ENCODE data around the gene CLIC5.

CLIC5 gene

GRCh38 chr6:46050845-46051405 lies 35.3 kb upstream of the CLIC5 start:
- TF ChIP-seq, protein P1, sequence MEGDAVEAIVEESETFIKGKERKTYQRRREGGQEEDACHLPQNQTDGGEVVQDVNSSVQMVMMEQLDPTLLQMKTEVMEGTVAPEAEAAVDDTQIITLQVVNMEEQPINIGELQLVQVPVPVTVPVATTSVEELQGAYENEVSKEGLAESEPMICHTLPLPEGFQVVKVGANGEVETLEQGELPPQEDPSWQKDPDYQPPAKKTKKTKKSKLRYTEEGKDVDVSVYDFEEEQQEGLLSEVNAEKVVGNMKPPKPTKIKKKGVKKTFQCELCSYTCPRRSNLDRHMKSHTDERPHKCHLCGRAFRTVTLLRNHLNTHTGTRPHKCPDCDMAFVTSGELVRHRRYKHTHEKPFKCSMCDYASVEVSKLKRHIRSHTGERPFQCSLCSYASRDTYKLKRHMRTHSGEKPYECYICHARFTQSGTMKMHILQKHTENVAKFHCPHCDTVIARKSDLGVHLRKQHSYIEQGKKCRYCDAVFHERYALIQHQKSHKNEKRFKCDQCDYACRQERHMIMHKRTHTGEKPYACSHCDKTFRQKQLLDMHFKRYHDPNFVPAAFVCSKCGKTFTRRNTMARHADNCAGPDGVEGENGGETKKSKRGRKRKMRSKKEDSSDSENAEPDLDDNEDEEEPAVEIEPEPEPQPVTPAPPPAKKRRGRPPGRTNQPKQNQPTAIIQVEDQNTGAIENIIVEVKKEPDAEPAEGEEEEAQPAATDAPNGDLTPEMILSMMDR (IDR thresholded peaks at IDR 0.05; ENCODE audit: extremely low read depth, insufficient read depth, missing control alignments) = no peak
- in situ Hi-C loops (cut with MboI; ENCODE audit: low pct_unique_long_range_greater_than_20kb, low sequenced_read_pairs, unreplicated experiment) = loop anchor here (25.0 kb wide), 1 partner anchor 586 kb away; no protein-coding TSS in a partner anchor
- no peak for DNase-seq (ENCODE audit: low spot score)

GRCh38 chr6:46048646-46049297 lies 33.1 kb upstream of the CLIC5 start:
- in situ Hi-C loops (cut with MboI; ENCODE audit: low pct_unique_long_range_greater_than_20kb, low sequenced_read_pairs, unreplicated experiment) = no loop called here
- DNase-seq (ENCODE audit: low spot score) = no peak
- TF ChIP-seq, protein P1 (IDR thresholded peaks at IDR 0.05; ENCODE audit: extremely low read depth, insufficient read depth, missing control alignments) = no peak

GRCh38 chr6:46046558-46047174 lies 31.0 kb upstream of the CLIC5 start:
- TF ChIP-seq, protein P1 (IDR thresholded peaks at IDR 0.05; ENCODE audit: extremely low read depth, insufficient read depth, missing control alignments) = no peak
- in situ Hi-C loops (cut with MboI; ENCODE audit: low pct_unique_long_range_greater_than_20kb, low sequenced_read_pairs, unreplicated experiment) = no loop called here
- no peak for DNase-seq (ENCODE audit: low spot score)

DNA sequence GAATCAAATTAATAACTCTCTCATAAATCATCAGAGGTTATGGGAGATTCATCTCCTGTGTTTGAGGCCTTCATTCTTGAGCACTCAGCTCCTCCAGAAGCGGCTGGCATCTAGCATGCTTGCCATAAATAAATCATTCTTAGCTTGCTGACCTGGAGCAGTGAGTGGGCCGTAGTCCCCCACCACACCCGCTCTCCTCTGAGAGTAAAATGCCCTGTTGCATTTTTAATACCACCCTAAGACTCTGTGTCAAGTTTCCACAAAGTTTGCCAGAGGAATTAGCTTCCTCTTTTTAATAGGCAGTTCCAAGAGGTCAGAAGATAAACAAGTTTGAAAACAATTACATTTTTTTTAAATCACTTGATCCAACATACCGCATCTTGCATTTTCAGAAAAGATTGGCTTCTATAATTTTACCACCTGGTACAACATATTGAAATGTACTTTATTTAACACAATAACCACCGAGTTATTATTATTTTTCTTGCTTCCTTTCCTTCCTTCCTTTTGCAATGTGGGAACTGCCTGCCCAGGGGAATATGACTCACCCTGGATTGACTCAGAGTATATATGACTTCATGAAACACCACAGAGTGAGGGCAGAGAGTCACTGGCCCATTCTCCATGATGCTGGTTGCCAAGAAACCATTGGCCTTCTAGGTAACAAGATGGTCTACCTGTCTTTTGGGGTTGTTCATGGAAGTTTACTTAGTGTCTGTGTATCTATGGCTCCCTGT lies 29.4 kb upstream of the CLIC5 start:
- in situ Hi-C loops (cut with MboI; ENCODE audit: low pct_unique_long_range_greater_than_20kb, low sequenced_read_pairs, unreplicated experiment) = no loop called here
- DNase-seq (ENCODE audit: low spot score) = no peak
- TF ChIP-seq, protein P1 (IDR thresholded peaks at IDR 0.05; ENCODE audit: extremely low read depth, insufficient read depth, missing control alignments) = no peak

GRCh38 chr6:46042355-46042999 lies 26.8 kb upstream of the CLIC5 start:
- in situ Hi-C loops (cut with MboI; ENCODE audit: low pct_unique_long_range_greater_than_20kb, low sequenced_read_pairs, unreplicated experiment) = no loop called here
- TF ChIP-seq, protein P1 (IDR thresholded peaks at IDR 0.05; ENCODE audit: extremely low read depth, insufficient read depth, missing control alignments) = peak; percentile 52
- DNase-seq (ENCODE audit: low spot score) = peak; percentile 39

DNA sequence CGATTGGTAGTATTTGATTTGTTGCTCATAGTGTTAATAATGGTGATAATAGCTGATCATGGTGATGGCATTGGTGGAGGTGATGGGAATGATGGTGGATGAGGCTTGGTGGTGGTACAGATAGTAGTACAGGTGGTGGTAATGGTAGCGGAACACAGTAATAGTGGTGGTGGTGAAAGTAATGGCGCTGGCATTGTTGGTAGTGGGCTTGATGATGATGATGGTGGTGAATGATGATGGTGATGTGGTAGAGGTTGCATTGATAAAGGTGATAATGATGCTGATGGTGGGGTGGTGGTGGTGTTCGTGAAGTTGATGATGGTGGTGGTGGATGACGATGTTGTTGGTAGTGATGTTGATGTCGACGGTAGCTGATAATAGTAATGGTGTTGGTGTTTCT lies 24.6 kb upstream of the CLIC5 start:
- TF ChIP-seq, protein P1 (IDR thresholded peaks at IDR 0.05; ENCODE audit: extremely low read depth, insufficient read depth, missing control alignments) = no peak
- in situ Hi-C loops (cut with MboI; ENCODE audit: low pct_unique_long_range_greater_than_20kb, low sequenced_read_pairs, unreplicated experiment) = no loop called here
- DNase-seq (ENCODE audit: low spot score) = no peak

Data from GM13977 (cell line).